HepG2 (cell line): ENCODE data around the gene TPRN. TPM values are rescaled to one million over a fixed set of nuclear protein-coding genes. Genes with fewer than 3 reads are reported as not detected.
A peak's percentile ranks its signal among the peaks of the same experiment; 100 is the strongest.

ENCODE experiments used
- CREM ChIP-seq, 2 experiments: sonication (generic) in 1 of 2; formaldehyde crosslinking in 1 of 2; IDR thresholded peaks; 2 replicates each; pipeline versions ENCODE4 v1.4.0 to v1.6.1; 2016 to 2020; ENCODE audit warnings: antibody characterized with exemption in 1 of 2, mild to moderate bottlenecking in 1 of 2, missing genetic modification reagents in 1 of 2
- IKZF4 ChIP-seq: sonication (generic); formaldehyde crosslinking; IDR thresholded peaks from 2 replicates; pipeline ENCODE4 v1.5.1; 2020; ENCODE audit warnings: borderline replicate concordance, mild to moderate bottlenecking, low read depth, missing genetic modification reagents; ENCODE audit errors: not compliant biosample characterization
- JDP2 ChIP-seq: sonication (generic); formaldehyde crosslinking; IDR thresholded peaks from 2 replicates; pipeline ENCODE4 v1.8.1; 2022; ENCODE audit warnings: missing genetic modification reagents, borderline replicate concordance
- RBAK ChIP-seq: sonication (generic); formaldehyde crosslinking; IDR thresholded peaks from 2 replicates; pipeline ENCODE4 v1.5.1; 2020; ENCODE audit warnings: mild to moderate bottlenecking, missing genetic modification reagents
- RXRA ChIP-seq: sonication (generic); formaldehyde crosslinking; IDR thresholded peaks from 2 replicates; pipeline ENCODE4 v1.5.1; 2020; ENCODE audit warnings: missing genetic modification reagents
- SMAD1 ChIP-seq: sonication (generic); formaldehyde crosslinking; IDR thresholded peaks from 2 replicates; pipeline ENCODE4 v1.4.0; 2020; ENCODE audit warnings: missing genetic modification reagents, low read depth, mild to moderate bottlenecking, borderline replicate concordance
- SRF ChIP-seq: IDR thresholded peaks from 2 replicates; pipeline ENCODE4 v1.6.1; 2011; ENCODE audit warnings: mild to moderate bottlenecking, low read depth, low read length, moderate library complexity
- TOE1 ChIP-seq: sonication (generic); formaldehyde crosslinking; IDR thresholded peaks from 2 replicates; pipeline ENCODE4 v1.4.0; 2020; ENCODE audit warnings: mild to moderate bottlenecking, missing genetic modification reagents
- WIZ ChIP-seq: sonication (generic); formaldehyde crosslinking; IDR thresholded peaks from 2 replicates; pipeline ENCODE4 v1.5.1; 2020; ENCODE audit warnings: mild to moderate bottlenecking, missing genetic modification reagents
- XBP1 ChIP-seq: sonication (generic); formaldehyde crosslinking; IDR thresholded peaks from 2 replicates; pipeline ENCODE4 v1.5.0; 2020; ENCODE audit warnings: missing genetic modification reagents
- ZBTB7A ChIP-seq: sonication (generic); formaldehyde crosslinking; IDR thresholded peaks from 2 replicates; pipeline ENCODE4 v1.8.0; 2022; ENCODE audit warnings: mild to moderate bottlenecking, missing genetic modification reagents
- ZKSCAN5 ChIP-seq: sonication (generic); formaldehyde crosslinking; IDR thresholded peaks from 2 replicates; pipeline ENCODE4 v1.5.1; 2020; ENCODE audit warnings: mild to moderate bottlenecking, missing genetic modification reagents
- ZNF577 ChIP-seq: sonication (generic); formaldehyde crosslinking; IDR thresholded peaks from 2 replicates; pipeline ENCODE4 v1.4.0; 2020; ENCODE audit warnings: mild to moderate bottlenecking, low read depth, missing genetic modification reagents, borderline replicate concordance
- ZNF678 ChIP-seq: sonication (generic); formaldehyde crosslinking; IDR thresholded peaks from 2 replicates; pipeline ENCODE4 v1.4.0; 2020; ENCODE audit warnings: mild to moderate bottlenecking, missing genetic modification reagents
- polyA plus RNA-seq, 8 experiments: library from polyadenylated mRNA; depleted of rRNA in 3 of 8; stranded (reverse) in 7 of 8; unstranded in 1 of 8; fragments of >200 nt; fragmentation: Illumina TruSeq in 4 of 8; extraction: Trizol in 4 of 8; gene quantifications; 2 replicates each; pipeline versions ENCODE4 v1.2.1 to v1.2.3, GENCODE V29; 2011 to 2016; ENCODE audit warnings: low read depth in 4 of 8, missing spikeins in 1 of 8, mixed read lengths in 1 of 8; ENCODE audit not compliant: insufficient read depth in 1 of 8
- total RNA-seq, 5 experiments: library from RNA; depleted of rRNA; stranded (reverse); fragments of >200 nt; fragmentation: Illumina TruSeq; extraction: Trizol; gene quantifications; 2 replicates each; pipeline ENCODE4 v1.2.3, GENCODE V29; 2016; ENCODE audit warnings: low read depth in 1 of 5
- TF ChIP-seq, protein P1 (sequence below): sonication (generic); formaldehyde crosslinking; IDR thresholded peaks from 2 replicates; pipeline ENCODE4 v1.5.0; 2020; ENCODE audit warnings: missing genetic modification reagents, mild to moderate bottlenecking, borderline replicate concordance
- TF ChIP-seq, protein P2 (sequence below): sonication (generic); formaldehyde crosslinking; IDR thresholded peaks from 2 replicates; pipeline ENCODE4 v1.4.0; 2020; ENCODE audit warnings: missing genetic modification reagents
- TF ChIP-seq, protein P3 (sequence below): sonication (generic); formaldehyde crosslinking; IDR thresholded peaks from 2 replicates; pipeline ENCODE4 v1.4.0; 2020; ENCODE audit warnings: missing genetic modification reagents
- TF ChIP-seq, protein P4 (sequence below): sonication (generic); formaldehyde crosslinking; IDR thresholded peaks from 2 replicates; pipeline ENCODE4 v1.4.0; 2020; ENCODE audit warnings: mild to moderate bottlenecking, missing genetic modification reagents

The TPRN gene
- total and polyA plus RNA-seq, 2 of the 13 experiments (the other 11 are each of a cell fraction or from before 2014, with no cell fraction given), result 10.1 to 19.2 TPM

DNA sequence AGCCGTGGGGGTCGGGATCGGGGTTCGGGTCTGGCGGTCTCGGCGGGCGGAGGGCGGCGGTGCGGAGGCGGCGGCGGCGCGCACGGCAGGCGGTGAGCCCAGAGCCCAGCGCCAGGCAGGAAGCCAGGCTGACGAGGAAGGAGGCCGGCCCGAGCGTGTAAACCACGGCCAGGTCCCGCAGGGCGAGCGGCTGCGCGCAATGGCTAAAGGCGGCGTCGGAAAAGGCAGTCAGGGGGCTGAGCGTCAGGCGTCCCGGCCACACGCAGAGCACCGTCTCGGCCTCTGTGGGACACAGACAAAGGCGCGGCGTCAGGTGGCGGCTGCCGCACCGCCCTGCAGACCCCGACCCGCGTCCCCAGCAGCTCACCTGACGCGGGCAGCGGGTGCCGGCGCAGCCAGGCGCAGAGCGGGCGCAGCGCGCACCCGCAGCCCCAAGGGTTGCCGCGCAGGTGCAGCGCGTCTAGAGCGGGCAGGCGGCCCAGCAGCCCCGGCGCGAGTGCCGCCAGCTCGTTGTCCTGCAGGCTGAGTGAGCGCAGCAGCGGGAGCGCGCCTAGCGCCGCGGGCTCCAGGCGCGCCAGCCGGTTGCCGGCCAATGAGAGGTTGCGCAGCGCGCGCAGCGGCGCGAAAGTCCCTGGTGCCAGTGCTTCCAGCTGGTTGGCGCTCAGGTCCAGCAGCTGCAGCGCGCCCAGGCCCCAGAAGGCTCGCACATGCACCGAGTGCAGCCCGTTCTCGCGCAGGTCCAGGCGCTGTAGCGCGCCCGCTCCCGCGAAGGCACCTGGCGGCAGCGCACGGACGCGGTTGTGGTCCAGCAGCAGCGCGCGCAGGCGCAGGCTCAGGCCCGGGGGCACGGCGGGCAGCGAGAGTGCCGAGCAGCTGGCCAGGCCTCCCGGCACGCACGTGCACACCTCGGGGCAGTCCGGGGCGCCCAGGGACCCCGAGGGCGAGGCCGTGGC lies 31.4 kb downstream of the TPRN start (continued):
- no peak for TF ChIP-seq ZKSCAN5 (CRISPR knock-in tag)
- no peak for TF ChIP-seq XBP1 (CRISPR knock-in tag)
- no peak for TF ChIP-seq TOE1
- TF ChIP-seq WIZ (CRISPR knock-in tag), result no peak
- TF ChIP-seq SRF, result no peak
- TF ChIP-seq JDP2 (CRISPR knock-in tag), result no peak
- no peak for TF ChIP-seq ZNF577 (CRISPR knock-in tag)
- no peak for TF ChIP-seq SMAD1
- TF ChIP-seq CREM (IDR thresholded peaks at IDR 0.05), result no peak
- TF ChIP-seq CREM (CRISPR knock-in tag; IDR thresholded peaks at IDR 0.05), result no peak
- no peak for TF ChIP-seq ZBTB7A (CRISPR knock-in tag)
- TF ChIP-seq, protein P1, sequence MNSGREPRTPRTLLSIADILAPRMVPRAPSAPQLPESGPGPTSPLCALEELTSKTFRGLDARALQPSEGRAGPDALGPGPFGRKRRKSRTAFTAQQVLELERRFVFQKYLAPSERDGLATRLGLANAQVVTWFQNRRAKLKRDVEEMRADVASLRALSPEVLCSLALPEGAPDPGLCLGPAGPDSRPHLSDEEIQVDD (CRISPR knock-in tag), result no peak
- TF ChIP-seq RBAK, result no peak
- TF ChIP-seq ZNF678 (CRISPR knock-in tag), result no peak
- TF ChIP-seq, protein P2, sequence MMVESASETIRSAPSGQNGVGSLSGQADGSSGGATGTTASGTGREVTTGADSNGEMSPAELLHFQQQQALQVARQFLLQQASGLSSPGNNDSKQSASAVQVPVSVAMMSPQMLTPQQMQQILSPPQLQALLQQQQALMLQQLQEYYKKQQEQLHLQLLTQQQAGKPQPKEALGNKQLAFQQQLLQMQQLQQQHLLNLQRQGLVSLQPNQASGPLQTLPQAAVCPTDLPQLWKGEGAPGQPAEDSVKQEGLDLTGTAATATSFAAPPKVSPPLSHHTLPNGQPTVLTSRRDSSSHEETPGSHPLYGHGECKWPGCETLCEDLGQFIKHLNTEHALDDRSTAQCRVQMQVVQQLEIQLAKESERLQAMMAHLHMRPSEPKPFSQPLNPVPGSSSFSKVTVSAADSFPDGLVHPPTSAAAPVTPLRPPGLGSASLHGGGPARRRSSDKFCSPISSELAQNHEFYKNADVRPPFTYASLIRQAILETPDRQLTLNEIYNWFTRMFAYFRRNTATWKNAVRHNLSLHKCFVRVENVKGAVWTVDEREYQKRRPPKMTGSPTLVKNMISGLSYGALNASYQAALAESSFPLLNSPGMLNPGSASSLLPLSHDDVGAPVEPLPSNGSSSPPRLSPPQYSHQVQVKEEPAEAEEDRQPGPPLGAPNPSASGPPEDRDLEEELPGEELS (CRISPR knock-in tag), result no peak
- TF ChIP-seq, protein P3, sequence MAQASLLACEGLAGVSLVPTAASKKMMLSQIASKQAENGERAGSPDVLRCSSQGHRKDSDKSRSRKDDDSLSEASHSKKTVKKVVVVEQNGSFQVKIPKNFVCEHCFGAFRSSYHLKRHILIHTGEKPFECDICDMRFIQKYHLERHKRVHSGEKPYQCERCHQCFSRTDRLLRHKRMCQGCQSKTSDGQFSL, result 0 out of 2 replicates have a peak, but pooled peaks have one; percentile 38
- TF ChIP-seq, protein P4, sequence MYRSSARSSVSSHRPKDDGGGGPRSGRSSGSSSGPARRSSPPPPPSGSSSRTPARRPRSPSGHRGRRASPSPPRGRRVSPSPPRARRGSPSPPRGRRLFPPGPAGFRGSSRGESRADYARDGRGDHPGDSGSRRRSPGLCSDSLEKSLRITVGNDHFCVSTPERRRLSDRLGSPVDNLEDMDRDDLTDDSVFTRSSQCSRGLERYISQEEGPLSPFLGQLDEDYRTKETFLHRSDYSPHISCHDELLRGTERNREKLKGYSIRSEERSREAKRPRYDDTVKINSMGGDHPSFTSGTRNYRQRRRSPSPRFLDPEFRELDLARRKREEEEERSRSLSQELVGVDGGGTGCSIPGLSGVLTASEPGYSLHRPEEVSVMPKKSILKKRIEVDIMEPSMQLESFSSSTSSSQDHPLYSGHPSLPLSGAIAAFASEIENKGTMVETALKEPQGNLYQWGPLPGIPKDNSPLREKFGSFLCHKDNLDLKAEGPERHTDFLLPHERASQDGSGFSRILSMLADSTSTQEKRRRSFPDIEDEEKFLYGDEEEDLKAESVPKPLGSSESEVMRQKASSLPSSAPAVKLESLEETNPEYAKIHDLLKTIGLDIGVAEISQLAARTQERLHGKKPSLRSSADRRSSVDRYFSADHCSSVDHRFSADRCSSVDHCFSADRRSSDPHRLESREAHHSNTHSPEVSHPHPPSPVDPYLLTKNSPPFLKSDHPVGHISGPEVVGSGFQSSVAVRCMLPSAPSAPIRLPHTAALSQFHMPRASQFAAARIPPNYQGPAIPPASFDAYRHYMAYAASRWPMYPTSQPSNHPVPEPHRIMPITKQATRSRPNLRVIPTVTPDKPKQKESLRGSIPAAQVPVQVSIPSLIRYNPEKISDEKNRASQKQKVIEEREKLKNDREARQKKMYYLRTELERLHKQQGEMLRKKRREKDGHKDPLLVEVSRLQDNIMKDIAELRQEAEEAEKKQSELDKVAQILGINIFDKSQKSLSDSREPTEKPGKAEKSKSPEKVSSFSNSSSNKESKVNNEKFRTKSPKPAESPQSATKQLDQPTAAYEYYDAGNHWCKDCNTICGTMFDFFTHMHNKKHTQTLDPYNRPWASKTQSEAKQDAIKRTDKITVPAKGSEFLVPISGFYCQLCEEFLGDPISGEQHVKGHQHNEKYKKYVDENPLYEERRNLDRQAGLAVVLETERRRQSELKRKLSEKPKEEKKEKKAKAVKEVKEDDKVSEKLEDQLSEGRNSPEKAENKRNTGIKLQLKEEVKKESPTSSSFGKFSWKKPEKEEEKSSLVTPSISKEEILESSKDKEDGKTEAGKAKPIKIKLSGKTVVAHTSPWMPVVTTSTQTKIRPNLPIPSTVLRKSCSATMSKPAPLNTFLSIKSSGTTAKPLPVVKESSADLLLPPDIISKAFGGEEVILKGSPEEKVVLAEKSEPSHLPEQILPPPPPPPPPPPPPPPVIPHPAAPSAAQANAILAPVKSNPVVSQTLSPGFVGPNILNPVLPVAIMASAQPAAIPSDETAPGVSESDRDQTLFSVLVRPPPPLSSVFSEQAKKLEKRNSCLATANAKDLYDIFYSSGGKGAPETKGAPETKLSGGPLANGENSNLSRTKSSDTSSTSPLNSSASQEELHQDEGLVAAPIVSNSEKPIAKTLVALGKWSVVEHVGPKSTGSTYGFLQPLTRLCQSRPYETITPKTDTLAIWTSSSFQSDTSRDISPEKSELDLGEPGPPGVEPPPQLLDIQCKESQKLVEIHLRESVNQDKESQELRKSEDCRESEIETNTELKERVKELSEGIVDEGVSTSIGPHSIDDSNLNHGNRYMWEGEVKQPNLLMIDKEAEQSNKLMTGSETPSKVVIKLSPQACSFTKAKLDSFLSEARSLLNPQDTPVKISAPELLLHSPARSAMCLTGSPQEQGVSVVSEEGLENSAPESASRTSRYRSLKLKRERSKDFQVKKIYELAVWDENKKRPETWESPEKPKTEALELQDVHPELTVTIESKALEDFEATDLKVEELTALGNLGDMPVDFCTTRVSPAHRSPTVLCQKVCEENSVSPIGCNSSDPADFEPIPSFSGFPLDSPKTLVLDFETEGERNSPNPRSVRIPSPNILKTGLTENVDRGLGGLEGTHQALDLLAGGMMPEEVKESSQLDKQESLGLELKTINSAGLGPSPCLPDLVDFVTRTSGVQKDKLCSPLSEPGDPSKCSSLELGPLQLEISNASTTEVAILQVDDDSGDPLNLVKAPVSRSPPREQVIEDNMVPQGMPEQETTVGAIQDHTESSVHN (CRISPR knock-in tag), result no peak
- TF ChIP-seq RXRA (CRISPR knock-in tag), result no peak
- no peak for TF ChIP-seq IKZF4 (CRISPR knock-in tag)
